LNCaP clone FGC (cell line): ENCODE results near the gene RNF144A.

Source experiments
- DNase-seq: peaks from one replicate; pipeline ENCODE4 v3.0.0-alpha.2; 2011; ENCODE audit warnings: low read depth
- H3K4me3 ChIP-seq: 2 replicates; pipeline ENCODE4 v1.5.1; 2011; ENCODE audit warnings: mild to moderate bottlenecking, low read depth, low read length, control low read depth
- CTCF ChIP-seq: IDR thresholded peaks from 2 replicates; pipeline ENCODE4 v1.5.1; 2012; ENCODE audit warnings: mild to moderate bottlenecking; ENCODE audit not compliant: control insufficient read depth, insufficient read depth; ENCODE audit errors: extremely low read depth

RNF144A gene

GRCh38 chr2:6967301-6967700, 50.1 kb downstream of the RNF144A start:
- no peak for TF ChIP-seq CTCF
- no peak overlapping the region for H3K4me3 ChIP-seq
- DNase-seq, result no peak

- no peak for TF ChIP-seq CTCF
- no peak for DNase-seq
- no peak overlapping the region for H3K4me3 ChIP-seq
Observed at GRCh38 chr2:6968319-6969100, 51.3 kb downstream of the RNF144A start.

GRCh38 chr2:6970551-6970950, 53.3 kb downstream of the RNF144A start:
- no peak overlapping the region for H3K4me3 ChIP-seq
- no peak for TF ChIP-seq CTCF
- no peak for DNase-seq

- TF ChIP-seq CTCF, result no peak
- H3K4me3 ChIP-seq, result no peak overlapping the region
- DNase-seq, result no peak
Observed at GRCh38 chr2:6970976-6971480, 53.8 kb downstream of the RNF144A start.

GRCh38 chr2:6971502-6971901, 54.3 kb downstream of the RNF144A start:
- no peak for TF ChIP-seq CTCF
- DNase-seq, result no peak
- H3K4me3 ChIP-seq, result no peak overlapping the region

- no peak for DNase-seq
- H3K4me3 ChIP-seq, result no peak overlapping the region
- TF ChIP-seq CTCF, result no peak
Observed at GRCh38 chr2:6972067-6972710, 55.0 kb downstream of the RNF144A start.
